C4-2B (cell line): ENCODE measurements around the gene SLC22A2.

Source experiments
- H3K27ac ChIP-seq: fragments of 450-650 bp; 2 replicates; pipeline ENCODE4 v1.5.1; 2017
- CTCF ChIP-seq: fragments of 450-650 bp; conservative IDR thresholded peaks from 2 replicates; pipeline ENCODE4 v1.5.1; 2017; ENCODE audit warnings: mild to moderate bottlenecking
- ZFX ChIP-seq: fragments of 450-650 bp; IDR thresholded peaks from 2 replicates; pipeline ENCODE4 v1.6.1; 2017

SLC22A2 gene

GRCh38 chr6:160259598-160259997, 977 bp upstream of the SLC22A2 start:
- TF ChIP-seq CTCF (no peak), ZFX (no peak)
- no peak overlapping the region for H3K27ac ChIP-seq

- no peak overlapping the region for H3K27ac ChIP-seq
- TF ChIP-seq ZFX (no peak), CTCF (no peak)
Observed at GRCh38 chr6:160259143-160259425, 463 bp upstream of the SLC22A2 start.

- TF ChIP-seq CTCF = no peak
- H3K27ac ChIP-seq = no peak overlapping the region
Observed at GRCh38 chr6:160256445-160256844, 2.2 kb downstream of the SLC22A2 start.

- TF ChIP-seq ZFX = no peak
- TF ChIP-seq CTCF = no peak
- no peak overlapping the region for H3K27ac ChIP-seq
Observed at GRCh38 chr6:160254467-160255312, 3.9 kb downstream of the SLC22A2 start.

- no peak for TF ChIP-seq ZFX
- no peak for TF ChIP-seq CTCF
- no peak overlapping the region for H3K27ac ChIP-seq
Observed at GRCh38 chr6:160253714-160254113, 4.9 kb downstream of the SLC22A2 start.

DNA sequence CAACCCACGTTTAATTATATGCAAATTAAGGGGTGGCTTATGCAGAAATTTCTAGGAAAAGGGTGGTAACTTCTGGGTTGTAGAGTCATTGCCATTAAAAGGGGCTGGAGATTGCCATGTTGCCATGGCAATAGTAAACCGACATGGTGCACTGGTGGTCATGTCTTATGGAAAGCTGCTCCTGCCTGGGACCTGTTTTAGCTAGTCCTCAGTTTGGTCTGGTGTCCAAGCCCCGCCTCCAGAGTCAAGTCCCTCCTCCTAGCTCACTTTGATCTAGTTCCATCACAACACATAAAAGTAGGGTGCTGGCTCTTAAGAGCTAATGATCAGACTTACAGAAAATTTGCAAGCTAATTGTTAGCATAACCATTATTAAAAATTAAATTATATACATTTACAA, 5.3 kb downstream of the SLC22A2 start:
- TF ChIP-seq CTCF (no peak), ZFX (no peak)
- no peak overlapping the region for H3K27ac ChIP-seq

DNA sequence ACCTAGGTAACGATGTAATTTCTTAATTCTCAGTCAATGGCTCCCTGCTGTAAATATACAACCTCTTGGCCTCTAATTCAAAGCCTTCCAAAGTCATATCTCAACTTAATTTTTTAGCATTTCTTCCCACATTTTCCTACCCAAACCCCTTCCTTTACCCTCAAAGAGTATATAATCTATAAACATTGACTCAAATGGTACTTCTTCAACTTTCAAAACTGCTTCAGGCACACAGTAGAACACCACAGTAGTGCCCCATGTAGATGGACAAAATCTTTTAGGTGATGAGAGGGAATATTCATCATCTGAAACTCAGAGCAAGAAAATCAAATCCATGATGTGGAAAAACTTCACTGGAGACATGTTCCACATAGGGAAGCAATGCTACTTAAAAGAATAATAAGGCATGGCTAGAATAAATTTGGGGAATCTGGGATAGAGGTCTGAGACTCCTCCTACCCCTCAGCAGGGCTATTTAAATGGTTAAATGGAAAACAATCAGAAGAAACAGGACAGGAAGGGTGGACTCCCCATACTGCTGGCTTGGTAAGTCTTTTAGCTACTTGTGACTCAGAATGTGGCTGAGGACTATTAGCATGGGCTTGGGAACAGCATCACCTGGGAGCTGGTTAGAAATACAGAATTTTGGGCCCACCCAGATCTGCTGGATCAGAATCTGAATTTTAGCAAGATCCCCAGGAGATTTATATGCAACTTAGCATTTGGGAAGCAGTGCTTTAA, 6.4 kb downstream of the SLC22A2 start:
- TF ChIP-seq CTCF (no peak), ZFX (no peak)
- H3K27ac ChIP-seq = no peak overlapping the region
